ENCODE results near the gene PHF21B.

PHF21B gene

GRCh38 chr22:44831885-44832284, 177.9 kb downstream of the PHF21B start:
- Histone ChIP-seq H3K4me3 (ENCODE audit: low read depth, low read length) (no peak overlapping the region), H3K27me3 (ENCODE audit: control insufficient read depth, insufficient read depth, low read length) (no peaks in the 10 kb centered on the region), H3K36me3 (ENCODE audit: control insufficient read depth, insufficient read depth, low read length) (peaks cover under 1% of the 10 kb centered on the region), H3K9me3 (ENCODE audit: control insufficient read depth, insufficient read depth, low read length) (no peaks in the 10 kb centered on the region), H3K9ac (ENCODE audit: low read depth, low read length) (no peak overlapping the region), H3K4me1 (ENCODE audit: control insufficient read depth, insufficient read depth, low read length) (no peaks in the 10 kb centered on the region)
